Measurements from ENCODE around the gene PRKCE. TPM values are rescaled to one million over a fixed set of nuclear protein-coding genes. Genes with fewer than 3 reads are reported as not detected.

PRKCE gene
- total and polyA plus RNA-seq, 2 experiments from 2014 or later, result 9.6 to 11.9 TPM

GRCh38 chr2:46181306-46181705 is 529.8 kb downstream of the PRKCE start:
- Histone ChIP-seq H3K79me2 (no peaks in the 10 kb centered on the region), H2AFZ (no peak overlapping the region), H3K4me2 (no peak overlapping the region), H3K4me3 (no peak overlapping the region), H3K27me3 (no peaks in the 10 kb centered on the region), H3K9me2 (replicated peaks; ENCODE audit: insufficient read depth) (no peaks in the 10 kb centered on the region), H3K27ac (no peak overlapping the region), H3K9me3 (ENCODE audit: low read depth) (no peaks in the 10 kb centered on the region), H3K36me3 (replicated peaks; ENCODE audit: insufficient read depth, low read depth) (no peaks in the 10 kb centered on the region), H4K20me1 (ENCODE audit: insufficient read depth, poor library complexity, severe bottlenecking) (no peaks in the 10 kb centered on the region), H3K4me1 (ENCODE audit: insufficient read depth) (peaks cover 6% of the 10 kb centered on the region)
- TF ChIP-seq EZH2 (IDR thresholded peaks at IDR 0.05; ENCODE audit: borderline replicate concordance), result no peak
- TF ChIP-seq EZH2phosphoT487 (IDR thresholded peaks at IDR 0.05; ENCODE audit: low read depth, severe bottlenecking, unreplicated experiment), result no peak
- TF ChIP-seq, protein P1, sequence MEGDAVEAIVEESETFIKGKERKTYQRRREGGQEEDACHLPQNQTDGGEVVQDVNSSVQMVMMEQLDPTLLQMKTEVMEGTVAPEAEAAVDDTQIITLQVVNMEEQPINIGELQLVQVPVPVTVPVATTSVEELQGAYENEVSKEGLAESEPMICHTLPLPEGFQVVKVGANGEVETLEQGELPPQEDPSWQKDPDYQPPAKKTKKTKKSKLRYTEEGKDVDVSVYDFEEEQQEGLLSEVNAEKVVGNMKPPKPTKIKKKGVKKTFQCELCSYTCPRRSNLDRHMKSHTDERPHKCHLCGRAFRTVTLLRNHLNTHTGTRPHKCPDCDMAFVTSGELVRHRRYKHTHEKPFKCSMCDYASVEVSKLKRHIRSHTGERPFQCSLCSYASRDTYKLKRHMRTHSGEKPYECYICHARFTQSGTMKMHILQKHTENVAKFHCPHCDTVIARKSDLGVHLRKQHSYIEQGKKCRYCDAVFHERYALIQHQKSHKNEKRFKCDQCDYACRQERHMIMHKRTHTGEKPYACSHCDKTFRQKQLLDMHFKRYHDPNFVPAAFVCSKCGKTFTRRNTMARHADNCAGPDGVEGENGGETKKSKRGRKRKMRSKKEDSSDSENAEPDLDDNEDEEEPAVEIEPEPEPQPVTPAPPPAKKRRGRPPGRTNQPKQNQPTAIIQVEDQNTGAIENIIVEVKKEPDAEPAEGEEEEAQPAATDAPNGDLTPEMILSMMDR (IDR thresholded peaks at IDR 0.05; ENCODE audit: poor library complexity), result no peak
- DNase-seq (ENCODE audit: low spot score), result no peak
- 100% methylated on average over 2 of the region's 2 CpGs for WGBS (ENCODE audit: low lambda C conversion rate, missing lambda C conversion rate)

- H3K27me3 ChIP-seq, result no peaks in the 10 kb centered on the region
- peaks cover 6% of the 10 kb centered on the region for H3K4me1 ChIP-seq (ENCODE audit: insufficient read depth)
- no peaks in the 10 kb centered on the region for H3K79me2 ChIP-seq
- no peak overlapping the region for H3K27ac ChIP-seq
- H3K9me2 ChIP-seq (replicated peaks; ENCODE audit: insufficient read depth), result no peaks in the 10 kb centered on the region
- TF ChIP-seq EZH2phosphoT487 (IDR thresholded peaks at IDR 0.05; ENCODE audit: low read depth, severe bottlenecking, unreplicated experiment), result no peak
- TF ChIP-seq, protein P1 (IDR thresholded peaks at IDR 0.05; ENCODE audit: poor library complexity), result no peak
- TF ChIP-seq EZH2 (IDR thresholded peaks at IDR 0.05; ENCODE audit: borderline replicate concordance), result no peak
- no peak for DNase-seq (ENCODE audit: low spot score)
- H2AFZ ChIP-seq, result no peak overlapping the region
- 97% methylated on average over 18 of the region's 18 CpGs for WGBS (ENCODE audit: low lambda C conversion rate, missing lambda C conversion rate)
- no peak overlapping the region for H3K4me2 ChIP-seq
- no peaks in the 10 kb centered on the region for H4K20me1 ChIP-seq (ENCODE audit: insufficient read depth, poor library complexity, severe bottlenecking)
- H3K9me3 ChIP-seq (ENCODE audit: low read depth), result no peaks in the 10 kb centered on the region
- H3K36me3 ChIP-seq (replicated peaks; ENCODE audit: insufficient read depth, low read depth), result no peaks in the 10 kb centered on the region
- no peak overlapping the region for H3K4me3 ChIP-seq
Observed at GRCh38 chr2:46181789-46182530, 530.5 kb downstream of the PRKCE start.

DNA sequence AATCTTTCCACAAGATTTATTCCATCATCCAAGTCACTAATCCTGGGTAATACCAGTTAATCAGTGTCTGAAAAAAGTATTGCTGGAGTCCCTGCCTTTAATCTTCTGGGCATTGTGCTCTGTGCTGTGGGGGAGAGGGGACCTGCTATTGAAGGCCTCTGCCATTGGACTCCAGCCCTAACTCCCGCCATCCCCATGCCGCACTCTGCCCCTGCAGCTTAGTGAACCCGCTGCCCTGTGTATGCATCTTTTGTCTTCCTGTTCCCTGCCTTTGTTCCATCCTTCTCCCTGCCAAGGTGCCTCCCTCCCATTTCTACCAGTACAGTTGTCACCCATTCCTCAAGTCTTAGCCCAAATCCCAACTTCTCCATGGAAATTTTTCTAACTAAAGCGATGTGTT is 532.0 kb downstream of the PRKCE start:
- no peaks in the 10 kb centered on the region for H3K9me2 ChIP-seq (replicated peaks; ENCODE audit: insufficient read depth)
- H3K36me3 ChIP-seq (replicated peaks; ENCODE audit: insufficient read depth, low read depth), result no peaks in the 10 kb centered on the region
- no peak overlapping the region for H2AFZ ChIP-seq
- H4K20me1 ChIP-seq (ENCODE audit: insufficient read depth, poor library complexity, severe bottlenecking), result no peaks in the 10 kb centered on the region
- no peaks in the 10 kb centered on the region for H3K9me3 ChIP-seq (ENCODE audit: low read depth)
- no peaks in the 10 kb centered on the region for H3K27me3 ChIP-seq
- H3K79me2 ChIP-seq, result no peaks in the 10 kb centered on the region
- H3K4me2 ChIP-seq, result no peak overlapping the region
- H3K4me3 ChIP-seq, result no peak overlapping the region
- DNase-seq (ENCODE audit: low spot score), result no peak
- 95% methylated on average over 4 of the region's 4 CpGs for WGBS (ENCODE audit: low lambda C conversion rate, missing lambda C conversion rate)
- TF ChIP-seq EZH2phosphoT487 (IDR thresholded peaks at IDR 0.05; ENCODE audit: low read depth, severe bottlenecking, unreplicated experiment) (no peak), EZH2 (IDR thresholded peaks at IDR 0.05; ENCODE audit: borderline replicate concordance) (no peak)
- TF ChIP-seq, protein P1 (IDR thresholded peaks at IDR 0.05; ENCODE audit: poor library complexity), result no peak
- H3K27ac ChIP-seq, result no peak overlapping the region
- peaks cover 5% of the 10 kb centered on the region for H3K4me1 ChIP-seq (ENCODE audit: insufficient read depth)
